GM23338 (cell line): Measurements from ENCODE around the gene YPEL1. TPM values are rescaled to one million over a fixed set of nuclear protein-coding genes. Genes with fewer than 3 reads are reported as not detected.

Experiments used
- ATAC-seq: fragments of 200-7000 bp; cut with Tn5 transposase; 3 replicates; pipeline ENCODE4 v1.9.1; 2020
- DNase-seq: peaks from one replicate; pipeline ENCODE4 v3.0.0-alpha.2; 2015; ENCODE audit warnings: low spot score
- H2AFZ ChIP-seq: fragments of 200-600 bp; sonication (generic); 2 replicates; pipeline ENCODE4 v1.8.0; 2016; ENCODE audit warnings: antibody characterized with exemption, mild to moderate bottlenecking, moderate library complexity
- H3F3A ChIP-seq: fragments of 200-600 bp; sonication (generic); replicated peaks from 2 replicates; pipeline ENCODE4 v1.8.0; 2017; ENCODE audit warnings: antibody characterized with exemption, mixed run types, low read depth
- H3K27ac ChIP-seq: fragments of 200-600 bp; sonication (generic); 2 replicates; pipeline ENCODE4 v1.6.1; 2016; ENCODE audit warnings: low read depth
- H3K27me3 ChIP-seq: fragments of 200-600 bp; sonication (generic); 2 replicates; pipeline ENCODE4 v1.8.0; 2016; ENCODE audit warnings: mild to moderate bottlenecking, mixed run types, moderate library complexity; ENCODE audit not compliant: insufficient read depth
- H3K36me3 ChIP-seq: fragments of 200-600 bp; sonication (generic); 2 replicates; pipeline ENCODE4 v1.8.0; 2016; ENCODE audit warnings: mild to moderate bottlenecking; ENCODE audit not compliant: insufficient read depth
- H3K4me1 ChIP-seq: fragments of 200-600 bp; sonication (generic); 2 replicates; pipeline ENCODE4 v1.8.0; 2016; ENCODE audit warnings: mild to moderate bottlenecking, moderate library complexity; ENCODE audit not compliant: insufficient read depth
- H3K4me2 ChIP-seq: fragments of 200-600 bp; sonication (generic); 2 replicates; pipeline ENCODE4 v1.7.1; 2017; ENCODE audit warnings: mixed run types
- H3K4me3 ChIP-seq: fragments of 200-600 bp; sonication (generic); 2 replicates; pipeline ENCODE4 v1.6.1; 2016; ENCODE audit warnings: mixed run types
- H3K79me2 ChIP-seq: fragments of 200-600 bp; sonication (generic); replicated peaks from 2 replicates; pipeline ENCODE4 v1.8.0; 2017; ENCODE audit warnings: mild to moderate bottlenecking; ENCODE audit not compliant: insufficient read depth
- H3K9me2 ChIP-seq: fragments of 200-600 bp; sonication (generic); 2 replicates; pipeline ENCODE4 v1.8.0; 2017; ENCODE audit not compliant: insufficient read depth
- H4K20me1 ChIP-seq: fragments of 200-600 bp; sonication (generic); replicated peaks from 2 replicates; pipeline ENCODE4 v1.8.0; 2017; ENCODE audit warnings: mild to moderate bottlenecking; ENCODE audit not compliant: insufficient read depth
- H3K27ac Mint-ChIP-seq: 2 replicates; pipeline ENCODE4 v1.8.0; 2020; ENCODE audit warnings: inconsistent platforms, mild to moderate bottlenecking, moderate library complexity, mixed read lengths
- H3K27me3 Mint-ChIP-seq: 3 replicates; pipeline ENCODE4 v1.8.0; 2022; ENCODE audit warnings: low read depth, mild to moderate bottlenecking, moderate library complexity, mixed read lengths, inconsistent platforms; ENCODE audit not compliant: insufficient read depth, poor library complexity
- H3K36me3 Mint-ChIP-seq: 3 replicates; pipeline ENCODE4 v1.8.0; 2021; ENCODE audit warnings: low read depth, mild to moderate bottlenecking, inconsistent platforms, moderate library complexity, mixed read lengths
- H3K4me1 Mint-ChIP-seq: 3 replicates; pipeline ENCODE4 v1.8.0; 2020; ENCODE audit warnings: mild to moderate bottlenecking, inconsistent platforms, mixed read lengths
- H3K4me3 Mint-ChIP-seq: 3 replicates; pipeline ENCODE4 v1.8.0; 2021; ENCODE audit warnings: moderate library complexity, mild to moderate bottlenecking, inconsistent platforms, mixed read lengths
- H3K9me3 Mint-ChIP-seq: 3 replicates; pipeline ENCODE4 v1.8.0; 2020; ENCODE audit warnings: moderate library complexity, mild to moderate bottlenecking, inconsistent platforms, mixed read lengths
- CREB1 ChIP-seq: fragments of 250-450 bp; sonication (Bioruptor Pico); IDR thresholded peaks from 2 replicates; pipeline ENCODE4 v1.5.0; 2020; ENCODE audit warnings: low read depth, mild to moderate bottlenecking, moderate library complexity
- ETS1 ChIP-seq: IDR thresholded peaks from 2 replicates; pipeline ENCODE4 v1.6.1; 2016; ENCODE audit warnings: antibody characterized with exemption
- EZH2 ChIP-seq: fragments of 200-600 bp; sonication (generic); IDR thresholded peaks from one replicate; pipeline ENCODE4 v1.8.0; 2017; ENCODE audit warnings: antibody characterized with exemption, mild to moderate bottlenecking, low read depth; ENCODE audit not compliant: unreplicated experiment
- JUNB ChIP-seq: IDR thresholded peaks from one replicate; pipeline ENCODE4 v1.6.1; 2016; ENCODE audit warnings: antibody characterized with exemption; ENCODE audit not compliant: unreplicated experiment
- NANOG ChIP-seq: IDR thresholded peaks from 2 replicates; pipeline ENCODE4 v1.6.1; 2016; ENCODE audit warnings: antibody characterized with exemption, borderline replicate concordance
- POLR2AphosphoS5 ChIP-seq: IDR thresholded peaks from 2 replicates; pipeline ENCODE4 v1.6.1; 2016; ENCODE audit warnings: antibody characterized with exemption, low read depth
- REST ChIP-seq: IDR thresholded peaks from one replicate; pipeline ENCODE4 v1.6.1; 2018; ENCODE audit warnings: antibody characterized with exemption; ENCODE audit not compliant: unreplicated experiment
- STAT1 ChIP-seq: IDR thresholded peaks from one replicate; pipeline ENCODE4 v1.6.1; 2016; ENCODE audit warnings: antibody characterized with exemption; ENCODE audit not compliant: unreplicated experiment
- ZNF331 ChIP-seq: fragments of 250-450 bp; sonication (Bioruptor Pico); IDR thresholded peaks from 2 replicates; pipeline ENCODE4 v1.5.0; 2020; ENCODE audit warnings: low read depth, mild to moderate bottlenecking, moderate library complexity
- polyA plus RNA-seq: library from polyadenylated mRNA; unstranded; fragments of >200 nt; fragmentation: Nextera tagmentation; extraction: Ambion mirVana; gene quantifications from 2 replicates; pipeline ENCODE4 v1.2.1, GENCODE V29; 2016
- total RNA-seq: library from RNA; depleted of rRNA; stranded (reverse); fragments of >200 nt; shearing (Covaris generic); gene quantifications from 2 replicates; pipeline ENCODE4 v1.2.3, GENCODE V29; 2014
- TF ChIP-seq, protein P1 (sequence below), 2 experiments: fragments of 200-600 bp in 1 of 2; sonication (generic) in 1 of 2; conservative IDR thresholded peaks; 2 replicates each; pipeline versions ENCODE4 v1.5.1 to v1.6.1; 2016 to 2017; ENCODE audit warnings: antibody characterized with exemption in 2 of 2, low read depth in 2 of 2, mild to moderate bottlenecking in 2 of 2, moderate library complexity in 1 of 2

Gene YPEL1
- total and polyA plus RNA-seq, 2 experiments from 2014 or later = 4.4 to 6.0 TPM

GRCh38 chr22:21766691-21767462, 31.3 kb upstream of the YPEL1 start:
- Histone ChIP-seq H3K9me2 (no peaks in the 10 kb centered on the region), H3K36me3 (peaks cover 46% of the 10 kb centered on the region), H4K20me1 (peaks cover 7% of the 10 kb centered on the region), H3K4me2 (no peak overlapping the region), H3K4me3 (no peak overlapping the region), H2AFZ (no peak overlapping the region), H3K4me1 (no peaks in the 10 kb centered on the region), H3K79me2 (no peaks in the 10 kb centered on the region), H3K27ac (no peak overlapping the region), H3F3A (no peaks in the 10 kb centered on the region), H3K27me3 (no peaks in the 10 kb centered on the region)
- no peak for ATAC-seq
- DNase-seq = no peak
- Mint-ChIP-seq H3K36me3 (peaks cover 87% of the 10 kb centered on the region), H3K4me3 (no peak overlapping the region), H3K9me3 (no peaks in the 10 kb centered on the region), H3K27ac (no peak overlapping the region), H3K4me1 (no peaks in the 10 kb centered on the region), H3K27me3 (peaks cover 5% of the 10 kb centered on the region)
- TF ChIP-seq STAT1 (no peak), REST (no peak), JUNB (no peak), CREB1 (CRISPR knock-in tag) (no peak), POLR2AphosphoS5 (no peak), EZH2 (no peak), NANOG (no peak)

DNA sequence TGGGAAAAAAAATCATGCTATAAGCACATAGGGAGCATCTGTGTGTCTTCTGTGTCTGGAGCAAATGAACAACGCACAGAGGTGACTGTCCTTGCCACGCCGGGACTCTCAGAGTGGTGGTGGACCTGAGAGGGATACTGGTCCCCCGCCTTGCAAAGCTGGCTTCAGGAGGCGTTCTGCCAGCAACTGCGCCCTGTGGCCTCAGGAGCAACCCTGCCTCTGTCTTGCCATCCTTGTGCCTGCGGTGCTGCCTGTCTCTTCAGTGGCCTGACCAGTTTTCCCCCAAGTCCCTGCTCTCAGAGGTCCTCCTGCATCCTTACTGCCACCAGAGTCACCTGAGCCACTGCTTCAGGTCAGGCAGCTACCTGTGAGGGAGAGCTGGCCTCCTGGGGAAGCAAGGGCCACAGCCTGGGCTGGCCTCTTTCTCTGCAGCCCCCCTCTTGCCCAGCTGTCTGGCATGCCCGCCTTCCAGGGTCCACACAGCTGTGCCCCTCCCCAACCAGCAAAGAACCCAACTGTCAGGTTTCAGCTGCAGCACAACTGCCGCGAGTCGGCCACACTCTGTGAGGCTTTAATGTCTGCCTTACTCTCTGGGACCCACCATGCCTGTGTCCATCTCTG, 30.4 kb upstream of the YPEL1 start:
- H3K27me3 ChIP-seq = no peaks in the 10 kb centered on the region
- Mint-ChIP-seq H3K27me3 (peaks cover 5% of the 10 kb centered on the region), H3K27ac (no peak overlapping the region), H3K4me3 (no peak overlapping the region), H3K4me1 (no peaks in the 10 kb centered on the region), H3K36me3 (peaks cover 79% of the 10 kb centered on the region), H3K9me3 (no peaks in the 10 kb centered on the region)
- H3K4me2 ChIP-seq = no peak overlapping the region
- no peaks in the 10 kb centered on the region for H3K9me2 ChIP-seq
- no peaks in the 10 kb centered on the region; the same call in 1 of the 2 replicates for H3K79me2 ChIP-seq
- peaks cover 13% of the 10 kb centered on the region for H4K20me1 ChIP-seq
- no peaks in the 10 kb centered on the region for H3K4me1 ChIP-seq
- H3F3A ChIP-seq = no peaks in the 10 kb centered on the region
- H2AFZ ChIP-seq = no peak overlapping the region
- no peak overlapping the region for H3K4me3 ChIP-seq
- H3K36me3 ChIP-seq = peaks cover 49% of the 10 kb centered on the region
- DNase-seq (no peak), ATAC-seq (no peak)
- no peak overlapping the region for H3K27ac ChIP-seq
- TF ChIP-seq ZNF331 = no peak
- no peak for TF ChIP-seq POLR2AphosphoS5
- no peak for TF ChIP-seq JUNB
- TF ChIP-seq, protein P1, sequence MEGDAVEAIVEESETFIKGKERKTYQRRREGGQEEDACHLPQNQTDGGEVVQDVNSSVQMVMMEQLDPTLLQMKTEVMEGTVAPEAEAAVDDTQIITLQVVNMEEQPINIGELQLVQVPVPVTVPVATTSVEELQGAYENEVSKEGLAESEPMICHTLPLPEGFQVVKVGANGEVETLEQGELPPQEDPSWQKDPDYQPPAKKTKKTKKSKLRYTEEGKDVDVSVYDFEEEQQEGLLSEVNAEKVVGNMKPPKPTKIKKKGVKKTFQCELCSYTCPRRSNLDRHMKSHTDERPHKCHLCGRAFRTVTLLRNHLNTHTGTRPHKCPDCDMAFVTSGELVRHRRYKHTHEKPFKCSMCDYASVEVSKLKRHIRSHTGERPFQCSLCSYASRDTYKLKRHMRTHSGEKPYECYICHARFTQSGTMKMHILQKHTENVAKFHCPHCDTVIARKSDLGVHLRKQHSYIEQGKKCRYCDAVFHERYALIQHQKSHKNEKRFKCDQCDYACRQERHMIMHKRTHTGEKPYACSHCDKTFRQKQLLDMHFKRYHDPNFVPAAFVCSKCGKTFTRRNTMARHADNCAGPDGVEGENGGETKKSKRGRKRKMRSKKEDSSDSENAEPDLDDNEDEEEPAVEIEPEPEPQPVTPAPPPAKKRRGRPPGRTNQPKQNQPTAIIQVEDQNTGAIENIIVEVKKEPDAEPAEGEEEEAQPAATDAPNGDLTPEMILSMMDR (conservative IDR thresholded peaks at IDR 0.05; ENCODE audit: low read depth in 2 of 2) = no peak
- TF ChIP-seq ETS1 = no peak
